ENCODE data around the gene RSBN1L. TPM values are rescaled to one million over a fixed set of nuclear protein-coding genes. Genes with fewer than 3 reads are reported as not detected.

The RSBN1L gene
- total and polyA plus RNA-seq, 2 donors (not counting 1 experiment from before 2014, with no cell fraction given): 12.0 to 19.7 TPM

DNA sequence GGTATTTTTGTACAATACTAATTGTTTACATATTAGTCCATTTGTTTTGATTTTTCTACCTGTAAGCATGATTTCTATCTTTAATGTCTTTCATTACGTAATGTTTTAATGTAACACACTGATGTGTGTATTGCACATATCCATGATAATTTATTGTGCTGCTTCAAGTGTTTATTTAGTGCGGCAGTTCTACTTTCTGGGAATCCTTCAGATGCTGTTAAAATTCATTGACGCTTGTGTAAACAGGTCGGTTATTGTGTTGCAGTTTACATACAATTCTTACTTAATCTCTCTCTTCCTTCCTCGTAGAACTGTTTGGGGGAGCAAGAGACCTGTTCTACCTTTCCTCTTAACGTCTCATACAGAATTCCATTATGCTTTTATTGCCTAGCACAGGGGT lies 95.1 kb downstream of the RSBN1L start:
- Histone ChIP-seq H3K4me2 (ENCODE audit: extremely low read depth, insufficient read depth, low read length) (no peak overlapping the region), H3K9me3 (ENCODE audit: control insufficient read depth, insufficient read depth, low read depth, low read length) (no peaks in the 10 kb centered on the region), H3K4me1 (ENCODE audit: control insufficient read depth, extremely low read depth, insufficient read depth, low read length) (no peaks in the 10 kb centered on the region), H3K27ac (ENCODE audit: insufficient read depth, low read length) (no peak overlapping the region), H3K36me3 (ENCODE audit: control insufficient read depth, insufficient read depth, low read length) (peaks cover 1% of the 10 kb centered on the region), H2AFZ (ENCODE audit: low read length) (no peak overlapping the region), H4K20me1 (ENCODE audit: control insufficient read depth, extremely low read depth, insufficient read depth, low read length) (no peaks in the 10 kb centered on the region), H3K9ac (ENCODE audit: insufficient read depth, low read length) (no peak overlapping the region), H3K27me3 (ENCODE audit: control insufficient read depth, insufficient read depth, low read length) (no peaks in the 10 kb centered on the region), H3K4me3 (replicated peaks in 1 of 4; ENCODE audit: control extremely low read depth in 1 of 4, insufficient read depth in 1 of 4, low read depth in 3 of 4, low read length in 4 of 4) (no peak overlapping the region), H3K79me2 (ENCODE audit: control insufficient read depth, insufficient read depth, low read length) (peaks cover 23% of the 10 kb centered on the region)
- no peak for TF ChIP-seq EZH2 (IDR thresholded peaks at IDR 0.05; ENCODE audit: low read length, missing control alignments)
- TF ChIP-seq, protein P1, sequence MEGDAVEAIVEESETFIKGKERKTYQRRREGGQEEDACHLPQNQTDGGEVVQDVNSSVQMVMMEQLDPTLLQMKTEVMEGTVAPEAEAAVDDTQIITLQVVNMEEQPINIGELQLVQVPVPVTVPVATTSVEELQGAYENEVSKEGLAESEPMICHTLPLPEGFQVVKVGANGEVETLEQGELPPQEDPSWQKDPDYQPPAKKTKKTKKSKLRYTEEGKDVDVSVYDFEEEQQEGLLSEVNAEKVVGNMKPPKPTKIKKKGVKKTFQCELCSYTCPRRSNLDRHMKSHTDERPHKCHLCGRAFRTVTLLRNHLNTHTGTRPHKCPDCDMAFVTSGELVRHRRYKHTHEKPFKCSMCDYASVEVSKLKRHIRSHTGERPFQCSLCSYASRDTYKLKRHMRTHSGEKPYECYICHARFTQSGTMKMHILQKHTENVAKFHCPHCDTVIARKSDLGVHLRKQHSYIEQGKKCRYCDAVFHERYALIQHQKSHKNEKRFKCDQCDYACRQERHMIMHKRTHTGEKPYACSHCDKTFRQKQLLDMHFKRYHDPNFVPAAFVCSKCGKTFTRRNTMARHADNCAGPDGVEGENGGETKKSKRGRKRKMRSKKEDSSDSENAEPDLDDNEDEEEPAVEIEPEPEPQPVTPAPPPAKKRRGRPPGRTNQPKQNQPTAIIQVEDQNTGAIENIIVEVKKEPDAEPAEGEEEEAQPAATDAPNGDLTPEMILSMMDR (conservative IDR thresholded peaks at IDR 0.05 in 1 of 2, IDR thresholded peaks at IDR 0.05 in 1 of 2; ENCODE audit: low read depth in 1 of 2, low read length in 2 of 2): no peak
- DNase-seq (ENCODE audit: low read depth in 2 of 2): no peak

DNA sequence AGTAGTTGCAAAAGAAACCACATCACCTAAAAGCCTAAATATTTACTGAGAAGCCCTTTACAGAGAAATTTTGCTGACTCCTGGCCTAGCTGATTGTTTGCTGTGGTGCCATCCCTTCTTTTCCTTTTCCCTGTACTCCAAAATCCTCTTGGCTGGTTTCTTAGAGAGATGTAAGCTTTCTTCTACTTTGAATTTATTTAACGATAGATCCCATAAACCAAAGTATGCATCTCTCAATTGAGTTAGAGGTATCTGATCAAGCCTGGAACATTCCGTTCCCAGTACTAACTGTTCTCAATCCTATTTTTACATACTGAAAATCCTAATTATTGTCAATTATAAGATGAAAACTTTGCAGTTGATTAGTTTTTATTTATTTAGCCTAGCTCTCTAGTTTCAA lies 95.7 kb downstream of the RSBN1L start:
- no peak for DNase-seq (ENCODE audit: low read depth in 2 of 2)
- H3K36me3 ChIP-seq (ENCODE audit: control insufficient read depth, insufficient read depth, low read length): peaks cover 1% of the 10 kb centered on the region
- no peaks in the 10 kb centered on the region for H3K9me3 ChIP-seq (ENCODE audit: control insufficient read depth, insufficient read depth, low read depth, low read length)
- H4K20me1 ChIP-seq (ENCODE audit: control insufficient read depth, extremely low read depth, insufficient read depth, low read length): no peaks in the 10 kb centered on the region
- no peak overlapping the region for H3K4me3 ChIP-seq (replicated peaks in 1 of 4; ENCODE audit: control extremely low read depth in 1 of 4, insufficient read depth in 1 of 4, low read depth in 3 of 4, low read length in 4 of 4)
- peaks cover 29% of the 10 kb centered on the region for H3K79me2 ChIP-seq (ENCODE audit: control insufficient read depth, insufficient read depth, low read length)
- H3K27ac ChIP-seq (ENCODE audit: insufficient read depth, low read length): no peak overlapping the region
- H2AFZ ChIP-seq (ENCODE audit: low read length): no peak overlapping the region
- no peaks in the 10 kb centered on the region for H3K27me3 ChIP-seq (ENCODE audit: control insufficient read depth, insufficient read depth, low read length)
- H3K4me1 ChIP-seq (ENCODE audit: control insufficient read depth, extremely low read depth, insufficient read depth, low read length): peaks cover 2% of the 10 kb centered on the region
- TF ChIP-seq, protein P1 (conservative IDR thresholded peaks at IDR 0.05 in 1 of 2, IDR thresholded peaks at IDR 0.05 in 1 of 2; ENCODE audit: low read depth in 1 of 2, low read length in 2 of 2): no peak
- TF ChIP-seq EZH2 (IDR thresholded peaks at IDR 0.05; ENCODE audit: low read length, missing control alignments): no peak
- no peak overlapping the region for H3K4me2 ChIP-seq (ENCODE audit: extremely low read depth, insufficient read depth, low read length)
- no peak overlapping the region for H3K9ac ChIP-seq (ENCODE audit: insufficient read depth, low read length)

DNA sequence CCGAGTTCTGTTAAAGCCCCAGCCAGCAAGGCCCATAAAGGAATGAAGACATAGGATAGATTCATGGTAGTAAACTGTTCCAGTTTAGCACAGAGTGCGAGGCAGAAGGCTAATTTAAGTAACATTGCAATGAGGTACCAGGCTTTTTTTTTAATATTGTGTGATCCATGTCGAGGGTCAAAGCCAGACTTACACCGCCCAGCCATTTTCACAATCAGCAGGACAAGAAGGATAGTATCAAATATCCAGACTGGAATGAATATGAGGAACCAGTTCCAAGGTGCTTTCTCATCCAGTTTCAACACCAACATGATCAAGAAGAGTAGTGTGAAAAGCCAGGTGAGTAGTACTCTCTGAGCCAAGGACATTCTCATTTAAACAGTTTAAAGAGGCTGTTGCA lies 97.7 kb downstream of the RSBN1L start:
- no peak for TF ChIP-seq EZH2 (IDR thresholded peaks at IDR 0.05; ENCODE audit: low read length, missing control alignments)
- TF ChIP-seq, protein P1 (conservative IDR thresholded peaks at IDR 0.05 in 1 of 2, IDR thresholded peaks at IDR 0.05 in 1 of 2; ENCODE audit: low read depth in 1 of 2, low read length in 2 of 2): no peak
- no peak for DNase-seq (ENCODE audit: low read depth in 2 of 2)

More for the DNA sequence above, 97.7 kb downstream of the RSBN1L start:
- peaks cover 2% of the 10 kb centered on the region for H3K4me1 ChIP-seq (ENCODE audit: control insufficient read depth, extremely low read depth, insufficient read depth, low read length)
- H3K27ac ChIP-seq (ENCODE audit: insufficient read depth, low read length): no peak overlapping the region
- no peak overlapping the region for H3K9ac ChIP-seq (ENCODE audit: insufficient read depth, low read length)
- peaks cover 1% of the 10 kb centered on the region for H3K36me3 ChIP-seq (ENCODE audit: control insufficient read depth, insufficient read depth, low read length)
- no peaks in the 10 kb centered on the region for H4K20me1 ChIP-seq (ENCODE audit: control insufficient read depth, extremely low read depth, insufficient read depth, low read length)
- no peaks in the 10 kb centered on the region for H3K27me3 ChIP-seq (ENCODE audit: control insufficient read depth, insufficient read depth, low read length)
- peaks cover 44% of the 10 kb centered on the region for H3K79me2 ChIP-seq (ENCODE audit: control insufficient read depth, insufficient read depth, low read length)
- H3K9me3 ChIP-seq (ENCODE audit: control insufficient read depth, insufficient read depth, low read depth, low read length): no peaks in the 10 kb centered on the region
- no peak overlapping the region for H3K4me2 ChIP-seq (ENCODE audit: extremely low read depth, insufficient read depth, low read length)
- H2AFZ ChIP-seq (ENCODE audit: low read length): no peak overlapping the region
- H3K4me3 ChIP-seq (replicated peaks in 1 of 4; ENCODE audit: control extremely low read depth in 1 of 4, insufficient read depth in 1 of 4, low read depth in 3 of 4, low read length in 4 of 4): no peak overlapping the region

Measured in fibroblast of lung (primary cell).